HG02642 (cell line): ENCODE data around the gene SMAD4.
"Not testable (repeated sequence)": the region's sequence is repeated elsewhere in the genome, so short reads cannot be mapped to it uniquely, and the experiment has no call there.

Source experiments
- ATAC-seq: cut with Tn5 transposase; IDR thresholded peaks from one replicate; pipeline ENCODE4 v1.9.1; 2021; ENCODE audit warnings: mild to moderate bottlenecking; ENCODE audit not compliant: unreplicated experiment, poor library complexity

SMAD4 gene

DNA sequence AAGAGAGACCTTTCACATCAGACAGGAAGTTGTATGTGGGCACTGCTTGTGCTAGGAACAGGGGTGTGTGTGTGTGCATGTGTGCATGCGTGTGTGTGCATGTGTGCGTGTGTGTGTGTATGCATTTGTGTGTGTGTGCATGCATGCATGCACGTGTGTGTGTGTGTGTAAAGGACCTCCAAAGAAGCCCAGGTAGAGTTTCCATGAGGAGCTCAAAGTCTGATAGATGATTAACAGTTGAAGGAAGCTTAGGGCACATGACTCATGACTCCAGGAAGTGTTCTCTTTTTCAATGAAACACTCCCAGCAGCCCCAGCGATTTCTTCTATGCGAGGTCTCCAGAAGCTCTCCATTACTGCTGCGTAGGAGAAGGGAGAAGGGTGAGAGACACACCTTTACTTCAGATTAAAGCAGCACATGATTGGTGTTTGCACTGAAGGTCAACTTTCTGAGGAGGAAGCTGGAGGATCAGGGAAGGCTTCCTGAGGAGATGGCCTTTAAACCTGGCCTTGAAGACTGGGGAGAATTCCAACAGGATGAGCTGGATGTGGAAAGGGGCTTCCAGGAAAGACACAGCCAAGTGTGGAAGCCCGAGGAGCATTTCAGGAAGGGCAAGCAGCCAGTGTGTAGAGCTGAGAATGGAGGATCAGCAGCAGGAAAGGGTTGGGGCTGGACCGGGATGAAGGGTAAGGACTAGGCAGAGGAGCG lies 77.7 kb downstream of the SMAD4 start:
- ATAC-seq = no peak

DNA sequence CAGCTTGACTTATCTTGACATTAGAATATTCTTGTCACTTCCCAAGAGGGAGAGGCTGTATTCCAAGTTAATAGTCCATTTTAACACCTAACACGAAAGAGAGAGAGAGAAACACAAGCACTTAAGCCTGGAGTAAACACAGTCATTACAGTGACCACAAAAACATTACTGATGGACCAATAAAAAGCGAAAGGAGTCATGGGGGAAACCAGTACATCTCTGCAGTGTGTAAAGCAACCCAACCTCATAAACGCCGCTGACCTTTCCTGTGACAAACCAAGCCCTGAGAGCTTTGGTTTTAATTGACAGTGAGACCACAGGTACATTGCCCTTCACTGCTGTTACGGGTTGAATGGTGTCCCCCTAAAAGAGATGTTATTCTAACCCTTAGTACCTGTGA lies 78.3 kb downstream of the SMAD4 start:
- ATAC-seq = no peak

DNA sequence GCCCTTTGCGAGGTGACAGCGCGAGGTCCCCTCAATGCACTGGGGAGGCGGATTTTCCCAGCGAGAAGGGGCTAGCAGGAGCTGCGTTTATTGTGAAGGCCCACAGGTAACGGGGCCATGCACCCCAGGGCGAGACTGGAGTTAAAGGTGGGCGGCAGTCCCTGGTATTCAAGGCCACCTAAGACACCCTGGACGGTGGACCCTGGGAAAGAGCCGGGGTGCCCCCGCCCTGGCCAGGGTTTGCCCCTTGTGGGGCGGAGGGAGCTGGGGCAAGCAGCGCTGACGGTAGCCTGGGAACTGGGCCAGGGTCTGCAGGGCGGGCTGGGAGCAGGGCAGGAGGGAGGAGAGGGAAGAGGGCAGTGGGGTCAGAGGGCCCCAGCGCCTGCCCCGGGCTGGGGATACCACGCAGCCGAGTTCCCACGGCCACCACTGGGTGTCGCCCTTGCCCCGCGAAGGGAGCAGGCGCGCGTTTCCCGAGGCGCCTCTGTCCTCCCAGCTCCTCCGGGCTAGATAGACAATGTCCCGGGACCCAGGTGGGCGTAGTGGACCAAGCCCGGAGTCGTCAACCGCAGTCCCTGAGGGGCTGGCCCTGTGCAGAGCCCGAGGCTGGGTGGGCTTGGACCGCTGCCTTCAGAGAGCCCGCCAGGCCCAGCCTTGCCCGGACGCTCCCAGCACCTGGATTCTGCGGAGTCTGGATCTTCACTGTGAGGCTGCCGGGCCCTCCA lies 80.2 kb downstream of the SMAD4 start:
- peak; percentile 88 for ATAC-seq

DNA sequence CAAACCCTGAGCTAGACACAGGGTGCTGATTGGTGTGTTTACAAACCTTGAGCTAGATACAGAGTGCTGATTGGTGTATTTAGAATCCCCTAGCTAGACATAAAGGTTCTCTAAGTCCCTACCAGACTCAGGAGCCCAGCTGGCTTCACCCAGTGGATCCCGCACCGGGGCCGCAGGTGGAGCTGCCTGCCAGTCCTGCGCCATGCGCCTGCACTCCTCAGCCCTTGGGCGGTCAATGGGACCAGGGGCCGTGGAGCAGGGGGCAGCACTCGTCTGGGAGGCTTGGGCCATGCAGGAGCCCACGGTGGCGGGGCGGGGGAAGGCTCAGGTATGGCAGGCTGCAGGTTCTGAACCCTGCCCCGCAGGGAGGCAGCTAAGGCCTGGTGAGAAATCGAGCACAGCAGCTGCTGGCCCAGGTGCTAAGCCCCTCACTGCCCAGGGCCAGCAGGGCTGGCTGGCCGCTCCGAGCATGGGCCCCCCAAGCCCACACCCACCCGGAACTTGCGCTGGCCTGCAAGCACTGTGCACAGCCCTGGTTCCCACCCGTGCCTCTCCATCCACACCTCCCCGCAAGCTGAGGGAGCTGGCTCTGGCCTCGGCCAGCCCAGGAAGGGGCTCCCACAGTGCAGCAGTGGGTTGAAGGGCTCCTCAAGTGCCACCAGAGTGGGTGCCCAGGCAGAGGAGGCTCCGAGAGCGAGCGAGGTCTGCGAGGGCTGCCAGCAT lies 81.8 kb downstream of the SMAD4 start:
- ATAC-seq = not testable (repeated sequence)

DNA sequence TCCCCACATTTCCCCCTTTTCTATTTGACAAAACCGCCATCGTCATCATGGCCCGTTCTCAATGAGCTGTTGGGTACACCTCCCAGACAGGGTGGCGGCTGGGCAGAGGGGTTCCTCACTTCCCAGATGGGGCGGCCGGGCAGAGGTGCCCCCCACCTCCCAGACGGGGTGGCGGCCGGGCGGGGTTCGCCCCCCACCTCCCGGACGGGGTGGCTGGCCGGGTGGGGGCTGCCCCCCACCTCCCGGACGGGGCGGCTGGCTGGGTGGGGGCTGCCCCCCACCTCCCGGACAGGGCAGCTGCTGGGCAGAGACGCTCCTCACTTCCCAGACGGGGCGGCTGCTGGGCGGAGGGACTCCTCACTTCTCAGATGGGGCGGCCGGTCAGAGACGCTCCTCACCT lies 87.0 kb downstream of the SMAD4 start:
- not testable (repeated sequence) for ATAC-seq

DNA sequence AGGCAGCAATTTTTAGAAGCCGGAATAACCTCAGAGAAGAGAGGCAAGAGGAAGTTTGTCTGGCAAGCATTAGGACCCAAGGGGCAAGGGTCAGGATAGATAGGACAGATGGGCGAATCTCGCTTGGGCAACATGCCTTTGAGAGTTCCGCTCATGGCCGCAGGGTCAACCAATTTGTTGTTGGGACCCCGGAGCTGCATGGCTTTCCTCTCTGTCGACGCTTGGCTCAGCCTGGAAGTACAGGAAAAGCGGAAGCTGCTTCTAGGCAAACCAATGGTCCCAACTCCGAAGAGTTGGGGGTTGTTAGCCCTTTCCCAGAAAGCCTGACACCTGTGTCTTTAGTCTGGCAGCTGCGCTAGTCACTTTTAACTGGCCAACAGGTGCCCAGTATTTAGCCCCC lies 89.5 kb downstream of the SMAD4 start:
- not testable (repeated sequence) for ATAC-seq

DNA sequence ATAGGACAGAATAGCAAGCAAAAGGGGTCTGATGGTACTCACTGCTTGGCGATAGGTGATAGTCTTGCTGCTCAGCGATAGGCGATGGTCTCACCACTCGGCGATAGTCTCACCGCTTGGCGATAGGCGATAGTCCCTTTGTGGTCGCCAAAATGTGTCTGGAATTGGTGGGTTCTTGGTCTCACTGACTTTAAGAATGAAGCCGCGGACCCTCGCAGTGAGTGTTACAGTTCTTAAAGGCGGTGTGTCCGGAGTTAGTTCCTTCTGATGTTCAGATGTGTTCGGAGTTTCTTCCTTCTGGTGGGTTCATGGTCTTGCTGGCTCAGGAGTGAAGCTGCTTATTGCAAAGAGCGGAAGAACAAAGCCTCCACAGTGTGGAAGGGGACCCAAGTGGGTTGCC lies 90.0 kb downstream of the SMAD4 start:
- ATAC-seq = not testable (repeated sequence)

DNA sequence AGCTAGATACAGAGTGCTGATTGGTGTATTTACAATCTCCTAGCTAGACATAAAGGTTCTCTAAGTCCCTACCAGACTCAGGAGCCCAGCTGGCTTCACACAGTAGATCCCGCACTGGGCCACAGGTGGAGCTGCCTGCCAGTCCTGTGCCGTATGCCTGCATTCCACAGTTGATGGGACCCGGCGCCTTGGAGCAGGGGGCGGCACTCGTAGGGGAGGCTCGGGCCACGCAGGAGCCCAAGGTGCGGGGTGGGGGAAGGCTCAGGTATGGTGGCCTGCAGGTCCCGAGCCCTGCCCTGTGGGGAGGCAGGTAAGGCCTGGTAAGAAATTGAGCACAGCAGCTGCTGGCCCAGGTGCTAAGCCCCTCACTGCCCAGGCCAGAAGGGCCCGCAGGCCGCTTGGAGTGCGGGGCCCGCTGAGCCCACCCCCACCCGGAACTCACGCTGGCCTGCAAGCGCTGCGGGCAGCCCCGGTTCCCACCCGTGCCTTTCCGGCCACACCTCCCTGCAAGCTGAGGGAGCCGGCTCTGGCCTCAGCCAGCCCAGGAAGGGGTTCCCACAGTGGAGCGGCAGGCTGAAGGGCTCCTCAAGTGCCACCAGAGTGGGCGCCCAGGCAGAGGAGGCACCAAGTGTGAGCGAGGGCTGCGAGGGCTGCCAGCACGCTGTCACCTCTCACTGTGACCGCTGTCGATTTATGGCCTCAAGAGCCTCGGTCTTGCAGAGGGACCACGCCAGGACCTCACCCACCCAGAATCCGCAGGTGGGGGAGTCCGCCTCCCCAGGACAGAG lies 91.0 kb downstream of the SMAD4 start:
- ATAC-seq = no peak

DNA sequence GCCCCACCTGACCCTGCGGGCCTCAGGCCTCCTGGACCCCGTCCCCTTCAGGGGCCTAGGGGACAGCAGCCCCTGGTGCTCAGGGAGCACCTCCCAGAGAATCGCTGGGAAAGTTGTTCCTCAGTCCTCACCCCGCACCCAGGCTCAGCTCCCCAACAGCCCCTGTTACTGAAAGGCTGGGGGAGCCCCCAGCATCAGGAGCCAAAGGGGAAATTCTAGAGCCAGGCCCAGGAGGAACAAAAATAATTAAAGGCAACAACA lies 91.5 kb downstream of the SMAD4 start:
- ATAC-seq = no peak

DNA sequence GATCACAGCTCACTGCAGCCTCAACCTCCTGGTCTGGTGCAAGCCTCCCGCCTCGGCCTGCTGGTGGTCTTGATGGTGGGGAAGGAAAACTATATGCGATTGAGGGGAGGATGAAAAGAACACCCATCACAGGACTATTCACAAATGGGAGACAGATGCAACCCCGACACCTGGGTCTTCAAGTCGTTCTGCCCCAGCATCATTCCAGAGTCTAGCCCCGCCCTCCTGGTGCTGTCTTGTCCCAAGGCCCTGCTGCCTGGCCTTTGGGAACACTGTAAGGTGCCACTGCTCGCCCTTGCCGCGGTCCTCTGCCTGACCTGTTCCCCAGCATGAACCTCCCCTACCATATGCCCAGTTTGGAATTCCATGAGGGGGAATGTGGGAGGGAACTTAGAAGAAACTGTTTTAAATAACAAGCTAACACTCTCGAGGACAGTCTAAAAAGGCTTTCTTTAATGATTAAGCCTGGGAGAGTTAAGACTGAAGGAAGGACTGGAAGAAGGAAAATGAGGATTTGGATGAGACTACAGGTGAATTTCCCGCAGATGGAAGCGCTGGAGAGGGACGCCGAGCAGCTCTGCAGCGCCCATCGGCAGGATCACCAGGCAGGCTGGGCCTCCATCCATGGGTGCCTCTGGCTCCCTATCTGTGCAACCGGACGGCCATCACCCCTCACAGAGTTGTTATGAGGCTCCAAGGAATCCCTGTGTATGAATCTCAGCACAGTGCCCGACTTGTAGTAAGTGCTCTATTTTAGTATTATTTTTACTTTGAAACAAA lies 92.4 kb downstream of the SMAD4 start:
- no peak for ATAC-seq

DNA sequence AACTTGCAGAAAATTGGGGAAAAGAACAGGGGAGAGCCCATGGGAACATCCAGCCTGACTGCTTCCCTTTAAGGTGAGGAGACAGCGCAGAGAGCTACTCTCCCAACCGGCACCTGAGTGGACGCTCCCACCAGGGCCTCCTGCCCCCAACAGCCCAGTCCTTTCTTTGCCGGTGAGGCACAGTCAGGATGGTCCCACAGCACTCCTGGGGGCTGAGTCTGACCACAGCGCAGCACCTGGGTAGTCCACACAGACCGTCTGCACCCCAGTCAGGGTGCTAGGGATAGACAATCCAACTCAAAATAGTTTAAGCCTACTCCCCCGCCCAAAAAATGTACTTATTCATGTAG lies 93.0 kb downstream of the SMAD4 start:
- no peak for ATAC-seq

DNA sequence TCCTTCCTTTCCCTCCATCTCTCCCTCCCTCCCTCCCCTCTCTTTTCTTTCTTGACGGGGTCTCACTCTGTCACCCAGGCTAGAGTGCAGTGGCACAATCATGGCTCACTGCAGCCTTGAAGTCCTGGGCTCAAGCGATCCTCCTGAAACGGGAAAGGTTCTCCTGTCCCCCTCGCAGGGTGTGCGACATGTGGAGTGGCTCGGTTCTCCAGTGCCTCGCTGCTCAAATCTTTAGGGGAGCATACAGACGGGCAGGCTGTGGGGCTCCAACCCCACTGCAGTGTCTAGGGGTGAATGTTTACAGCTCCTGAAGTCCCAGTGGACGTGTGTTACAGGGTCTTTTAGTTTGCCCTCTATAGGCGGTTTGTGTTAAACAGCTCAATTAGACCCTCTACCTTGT lies 93.5 kb downstream of the SMAD4 start:
- ATAC-seq = no peak

DNA sequence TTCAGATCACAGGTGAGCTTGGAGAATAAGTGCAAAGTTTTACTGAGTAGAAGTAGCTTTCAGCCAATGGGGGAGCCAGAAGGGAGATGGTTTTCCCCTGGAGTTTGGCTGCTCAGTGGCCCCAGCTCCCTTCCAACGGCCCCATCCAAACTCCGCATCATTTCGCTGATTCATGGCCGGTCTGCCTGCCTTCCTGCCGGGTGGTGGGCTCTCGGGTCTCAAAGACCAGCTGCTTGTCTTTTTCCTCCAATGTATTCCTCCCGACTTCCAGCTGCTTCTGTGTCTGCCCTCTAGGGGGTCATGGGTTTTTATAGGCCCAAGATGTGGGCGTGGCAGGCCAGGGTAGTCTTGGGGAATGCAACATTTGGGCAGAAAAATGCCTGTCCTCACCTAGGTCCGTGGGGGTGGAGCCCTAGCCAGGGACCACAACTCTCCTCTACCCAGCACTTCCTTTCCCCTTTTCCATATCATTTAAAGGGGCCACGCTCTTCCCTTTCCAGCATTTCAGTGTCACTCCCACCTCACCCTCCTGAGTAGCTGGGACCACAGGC lies 94.0 kb downstream of the SMAD4 start:
- ATAC-seq = no peak

DNA sequence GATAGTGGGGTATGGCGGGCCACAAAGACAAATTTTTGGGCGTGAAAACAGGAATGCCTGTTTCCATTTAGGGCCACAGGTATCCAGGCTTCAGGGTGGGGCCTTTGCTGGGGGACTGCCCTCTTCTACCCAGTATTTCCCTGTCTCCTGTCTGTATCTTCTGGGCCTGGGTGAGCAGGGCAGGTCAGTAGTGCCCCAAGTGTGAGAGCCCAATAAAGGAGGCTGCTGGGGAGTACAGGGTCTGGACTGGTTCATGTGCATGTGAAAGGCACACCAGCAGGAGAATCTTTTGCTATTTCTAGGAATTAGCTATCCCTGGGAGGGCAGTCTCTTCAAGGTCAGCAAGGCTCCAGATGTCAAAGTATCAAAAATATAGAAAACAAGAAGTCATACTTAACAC lies 96.0 kb downstream of the SMAD4 start:
- no peak for ATAC-seq

DNA sequence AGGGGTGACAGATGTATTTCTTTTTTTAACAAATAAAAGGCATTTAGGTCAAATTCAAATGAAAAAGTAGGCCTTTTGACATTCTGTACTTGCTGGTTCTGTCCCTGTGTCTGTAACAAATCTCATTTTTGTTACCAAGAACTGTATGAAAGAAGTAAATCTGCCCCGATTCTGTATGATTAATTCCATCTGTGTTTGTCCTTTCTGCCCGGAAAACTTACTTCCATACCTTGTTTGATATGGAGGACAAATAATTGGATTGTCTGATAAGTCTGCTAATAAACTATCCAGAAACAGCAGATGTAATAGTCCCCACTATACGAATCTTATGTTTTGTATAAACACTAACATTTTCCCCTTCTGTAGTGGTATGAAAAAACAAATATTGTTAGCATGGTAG lies 97.7 kb downstream of the SMAD4 start:
- no peak for ATAC-seq

DNA sequence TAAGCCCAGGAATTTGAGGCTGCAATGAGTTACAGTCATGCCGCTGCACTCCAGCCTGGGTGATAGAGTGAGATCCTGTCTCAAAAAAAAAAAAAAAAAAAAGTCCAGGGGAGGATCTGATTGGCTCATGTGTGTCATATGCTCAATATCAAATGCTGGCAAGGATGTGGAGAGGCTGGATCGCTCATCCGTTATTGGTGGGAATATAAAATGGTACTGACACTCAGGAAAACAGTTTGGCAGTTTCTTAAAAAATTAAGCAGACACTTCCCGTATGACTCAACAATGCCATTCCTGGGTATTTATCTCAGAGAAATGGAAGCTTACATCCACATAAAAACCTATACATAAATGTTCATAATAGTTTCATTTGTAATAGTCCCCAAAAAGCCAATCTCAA lies 98.5 kb downstream of the SMAD4 start:
- no peak for ATAC-seq

DNA sequence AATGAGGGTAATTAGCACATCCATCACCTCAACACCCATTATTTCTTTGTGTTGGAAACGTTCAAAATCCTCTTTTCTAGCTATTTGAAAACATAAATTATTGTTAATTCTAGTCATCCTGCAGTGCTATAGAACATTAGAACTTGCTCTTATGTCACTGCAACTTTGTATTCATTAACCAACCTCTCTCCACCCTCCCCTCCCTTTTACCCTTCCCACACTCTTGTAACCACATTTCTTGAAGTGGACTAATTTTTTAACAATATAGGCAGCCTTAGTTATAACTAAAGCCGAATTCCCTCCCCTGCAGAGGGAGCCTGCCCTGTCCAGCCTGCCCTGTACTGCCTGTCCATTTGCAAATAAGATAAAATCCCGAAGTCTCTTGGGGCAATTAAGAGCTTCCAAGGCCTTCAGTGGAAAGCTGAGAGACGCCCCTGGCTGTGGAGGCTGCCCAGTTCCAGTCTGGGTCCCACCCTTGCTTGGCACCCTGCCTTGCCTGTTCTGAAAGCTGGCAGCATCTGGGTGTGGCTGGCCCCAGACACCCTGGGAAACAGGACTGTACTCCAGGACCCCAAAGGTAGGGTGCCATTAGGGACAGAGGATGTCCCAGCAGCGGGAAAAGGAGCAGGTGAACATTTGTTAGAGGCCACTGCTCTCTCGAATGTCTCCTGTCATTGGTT lies 102.4 kb downstream of the SMAD4 start:
- no peak for ATAC-seq

DNA sequence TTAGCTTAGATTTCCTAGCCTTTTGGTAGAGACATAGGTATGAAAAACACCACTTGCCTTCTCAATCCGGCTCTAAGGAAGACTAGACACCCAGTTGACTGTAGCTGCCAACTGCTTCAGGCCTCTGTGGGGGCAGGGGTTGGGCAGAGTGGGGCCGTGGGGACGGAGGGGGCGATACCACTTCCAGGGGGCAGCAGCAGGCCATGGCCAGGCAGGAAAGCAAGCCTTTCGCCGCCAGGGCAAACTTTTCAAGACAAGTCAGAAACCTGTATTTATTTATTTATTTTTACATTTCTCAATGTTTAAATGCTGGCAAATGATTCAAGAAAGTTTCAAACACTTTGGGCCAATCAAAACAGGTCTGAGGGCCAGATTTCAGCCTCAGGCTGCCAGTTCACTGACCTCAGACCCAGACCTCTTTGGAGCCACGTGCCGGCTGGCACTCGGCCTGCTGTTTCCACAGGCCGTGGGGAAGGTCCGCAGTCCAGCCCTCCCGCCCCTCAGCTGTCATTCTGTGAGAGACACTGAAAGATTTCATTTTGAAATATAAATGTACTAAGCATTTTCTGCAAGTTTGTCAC lies 103.7 kb downstream of the SMAD4 start:
- ATAC-seq = no peak
